WI38 (cell line): ENCODE measurements around the gene REG4.

ENCODE experiments used
- H3K4me3 ChIP-seq: 2 replicates; pipeline ENCODE4 v1.5.1; 2011; ENCODE audit warnings: low read depth, mild to moderate bottlenecking, control low read depth, low read length
- TF ChIP-seq, protein P1 (sequence below): IDR thresholded peaks from 2 replicates; pipeline ENCODE4 v1.5.1; 2012; ENCODE audit warnings: low read depth, mild to moderate bottlenecking, control low read depth, low read length

Gene REG4

DNA sequence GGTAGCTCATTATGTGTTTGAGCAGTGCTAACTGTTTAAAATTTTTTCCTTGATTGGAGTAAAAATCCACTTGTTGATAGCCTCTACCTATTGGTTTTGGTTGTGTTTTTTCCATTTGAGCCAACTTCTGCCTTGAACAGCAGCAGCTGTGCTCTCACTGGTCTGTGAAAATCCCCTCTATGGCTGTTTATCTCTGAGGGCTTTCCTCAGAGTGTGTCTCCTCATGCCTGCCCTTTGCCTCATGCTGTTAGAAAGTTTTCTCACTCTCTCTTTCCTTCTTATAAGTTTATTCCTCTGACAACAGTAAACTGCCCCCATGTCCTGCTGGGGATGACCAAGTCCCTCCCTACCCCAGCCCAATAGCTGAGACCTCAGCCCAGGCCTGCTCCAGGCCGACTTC is 14.1 kb downstream of the REG4 start:
- no peak overlapping the region for H3K4me3 ChIP-seq
- TF ChIP-seq, protein P1, sequence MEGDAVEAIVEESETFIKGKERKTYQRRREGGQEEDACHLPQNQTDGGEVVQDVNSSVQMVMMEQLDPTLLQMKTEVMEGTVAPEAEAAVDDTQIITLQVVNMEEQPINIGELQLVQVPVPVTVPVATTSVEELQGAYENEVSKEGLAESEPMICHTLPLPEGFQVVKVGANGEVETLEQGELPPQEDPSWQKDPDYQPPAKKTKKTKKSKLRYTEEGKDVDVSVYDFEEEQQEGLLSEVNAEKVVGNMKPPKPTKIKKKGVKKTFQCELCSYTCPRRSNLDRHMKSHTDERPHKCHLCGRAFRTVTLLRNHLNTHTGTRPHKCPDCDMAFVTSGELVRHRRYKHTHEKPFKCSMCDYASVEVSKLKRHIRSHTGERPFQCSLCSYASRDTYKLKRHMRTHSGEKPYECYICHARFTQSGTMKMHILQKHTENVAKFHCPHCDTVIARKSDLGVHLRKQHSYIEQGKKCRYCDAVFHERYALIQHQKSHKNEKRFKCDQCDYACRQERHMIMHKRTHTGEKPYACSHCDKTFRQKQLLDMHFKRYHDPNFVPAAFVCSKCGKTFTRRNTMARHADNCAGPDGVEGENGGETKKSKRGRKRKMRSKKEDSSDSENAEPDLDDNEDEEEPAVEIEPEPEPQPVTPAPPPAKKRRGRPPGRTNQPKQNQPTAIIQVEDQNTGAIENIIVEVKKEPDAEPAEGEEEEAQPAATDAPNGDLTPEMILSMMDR: no peak

GRCh38 chr1:119795261-119796200 is 15.7 kb downstream of the REG4 start:
- no peak overlapping the region for H3K4me3 ChIP-seq
- TF ChIP-seq, protein P1: no peak

GRCh38 chr1:119794876-119795240 is 16.4 kb downstream of the REG4 start:
- TF ChIP-seq, protein P1: no peak
- no peak overlapping the region for H3K4me3 ChIP-seq

GRCh38 chr1:119794230-119794875 is 16.9 kb downstream of the REG4 start:
- no peak overlapping the region for H3K4me3 ChIP-seq
- TF ChIP-seq, protein P1: no peak

DNA sequence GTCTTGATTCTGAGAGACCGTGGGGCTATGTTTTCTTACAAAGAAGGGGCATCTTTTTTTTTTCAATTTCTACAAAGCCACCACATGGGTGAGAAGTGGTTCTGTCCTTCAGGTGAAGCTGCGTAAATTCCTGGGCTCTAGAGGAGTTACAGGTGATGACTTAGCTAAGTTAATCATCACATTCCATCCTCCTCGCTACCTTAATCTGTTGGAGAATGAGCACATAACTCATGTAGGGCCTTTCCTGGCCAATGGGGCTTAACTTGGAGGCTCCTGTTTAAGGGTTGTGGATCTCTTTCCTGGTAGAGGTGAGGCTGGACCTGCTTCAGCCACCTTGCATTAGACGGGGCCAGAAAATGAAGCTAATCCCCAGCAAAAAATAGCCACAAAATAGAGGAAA is 19.9 kb downstream of the REG4 start:
- TF ChIP-seq, protein P1: no peak
- H3K4me3 ChIP-seq: no peak overlapping the region

DNA sequence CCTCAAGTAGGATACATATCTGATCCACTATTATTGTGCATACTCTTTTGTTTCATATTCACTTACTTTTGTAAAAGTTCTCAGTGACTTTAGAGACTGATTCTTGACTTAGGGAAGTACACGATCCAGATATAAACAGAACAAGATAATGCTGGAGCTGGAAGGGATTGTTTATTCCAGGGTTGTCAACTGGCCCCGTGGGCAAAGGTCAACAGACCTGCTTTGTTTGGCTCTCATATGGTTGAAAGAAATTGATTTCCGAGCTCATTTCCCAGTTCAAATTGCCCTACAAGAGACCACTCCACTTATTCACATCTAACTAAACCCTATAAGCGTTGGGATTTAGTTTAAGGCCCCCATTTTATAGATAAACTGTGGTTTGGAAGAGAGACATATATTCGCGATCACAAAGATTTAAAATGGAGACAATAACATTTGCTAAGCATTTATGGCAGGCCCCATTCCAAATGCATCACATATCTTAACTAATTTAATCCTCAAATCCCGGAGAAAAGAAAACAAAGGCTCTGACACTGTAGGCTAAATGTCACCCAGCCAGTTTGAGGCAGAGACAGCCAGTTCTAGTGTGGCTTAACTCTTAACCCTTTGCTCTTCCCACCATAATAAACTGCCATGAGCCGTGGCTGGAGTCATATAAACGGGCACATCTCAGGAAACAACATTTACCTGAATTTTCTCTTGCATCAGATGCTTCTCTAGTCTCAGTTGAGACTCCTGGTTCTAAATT is 20.6 kb downstream of the REG4 start:
- TF ChIP-seq, protein P1: no peak
- H3K4me3 ChIP-seq: no peak overlapping the region
